ENCODE data around the gene NHEJ1.
A peak's percentile ranks its signal among the peaks of the same experiment; 100 is the strongest.

The NHEJ1 gene

GRCh38 chr2:219082332-219082958 is 78.2 kb downstream of the NHEJ1 start:
- Histone ChIP-seq H3K36me3 (ENCODE audit: insufficient read depth, low read length) (no peaks in the 10 kb centered on the region), H3K9ac (ENCODE audit: low read depth, low read length) (no peak overlapping the region), H3K4me1 (ENCODE audit: insufficient read depth, low read length) (0 out of 2 replicates have a peak, but pooled peaks cover 7% of the 10 kb centered on the region), H3K9me3 (ENCODE audit: control insufficient read depth, insufficient read depth, low read length) (no peaks in the 10 kb centered on the region)

GRCh38 chr2:219081701-219082331 is 78.8 kb downstream of the NHEJ1 start:
- Histone ChIP-seq H3K9me3 (ENCODE audit: control insufficient read depth, insufficient read depth, low read length) (no peaks in the 10 kb centered on the region), H3K9ac (ENCODE audit: low read depth, low read length) (no peak overlapping the region), H3K4me1 (ENCODE audit: insufficient read depth, low read length) (0 out of 2 replicates have a peak, but pooled peaks cover 2% of the 10 kb centered on the region), H3K36me3 (ENCODE audit: insufficient read depth, low read length) (no peaks in the 10 kb centered on the region)

DNA sequence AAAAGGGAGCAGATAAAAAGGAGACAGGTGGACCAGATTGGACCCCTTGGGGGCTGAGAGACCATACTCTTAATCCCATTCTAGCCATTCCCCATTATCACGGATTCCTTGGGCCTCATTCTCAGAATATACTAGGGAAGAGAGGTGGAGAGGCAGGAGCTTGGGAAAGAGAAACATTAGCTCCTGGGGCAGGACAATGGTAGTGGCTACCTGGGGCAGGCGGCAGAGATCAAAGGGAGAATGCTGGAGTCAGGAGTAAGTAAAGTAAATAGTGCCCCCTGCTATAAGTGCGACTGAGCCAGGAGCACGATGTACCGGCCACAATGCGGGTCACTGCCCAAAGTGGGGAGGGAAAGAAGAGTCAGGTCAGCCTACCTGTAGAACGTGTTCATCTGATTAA is 79.5 kb downstream of the NHEJ1 start:
- H3K4me1 ChIP-seq (ENCODE audit: insufficient read depth, low read length), result no peaks in the 10 kb centered on the region
- H3K9me3 ChIP-seq (ENCODE audit: control insufficient read depth, insufficient read depth, low read length), result no peaks in the 10 kb centered on the region
- no peaks in the 10 kb centered on the region for H3K36me3 ChIP-seq (ENCODE audit: insufficient read depth, low read length)
- H3K9ac ChIP-seq (ENCODE audit: low read depth, low read length), result no peak overlapping the region

GRCh38 chr2:219079417-219079816 is 81.2 kb downstream of the NHEJ1 start:
- Histone ChIP-seq H3K36me3 (ENCODE audit: insufficient read depth, low read length) (no peaks in the 10 kb centered on the region), H3K9me3 (ENCODE audit: control insufficient read depth, insufficient read depth, low read length) (no peaks in the 10 kb centered on the region), H3K4me1 (ENCODE audit: insufficient read depth, low read length) (no peaks in the 10 kb centered on the region), H3K9ac (ENCODE audit: low read depth, low read length) (no peak overlapping the region)

DNA sequence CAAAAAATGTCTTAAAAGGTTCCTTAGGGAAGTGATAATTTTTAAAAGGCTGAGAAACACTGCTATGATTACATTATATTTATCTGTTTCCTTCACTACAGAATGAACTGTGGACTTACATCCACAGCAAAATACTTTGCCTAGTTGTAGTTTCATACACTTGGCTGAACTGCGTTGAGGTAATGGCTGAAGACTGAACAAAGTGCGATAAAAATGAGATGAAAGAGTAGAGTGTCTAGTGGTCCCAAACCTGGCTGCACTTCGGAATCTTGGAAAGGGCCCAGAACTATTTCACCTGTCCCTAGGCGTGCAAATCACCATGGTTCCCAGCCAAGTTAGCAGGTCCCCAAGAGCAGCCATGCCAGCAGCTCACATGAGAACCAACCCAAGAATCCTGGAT is 81.7 kb downstream of the NHEJ1 start:
- Histone ChIP-seq H3K4me1 (ENCODE audit: insufficient read depth, low read length) (no peaks in the 10 kb centered on the region; the same call in 1 of the 2 replicates), H3K36me3 (ENCODE audit: insufficient read depth, low read length) (no peaks in the 10 kb centered on the region), H3K9ac (ENCODE audit: low read depth, low read length) (no peak overlapping the region), H3K9me3 (ENCODE audit: control insufficient read depth, insufficient read depth, low read length) (no peaks in the 10 kb centered on the region)

DNA sequence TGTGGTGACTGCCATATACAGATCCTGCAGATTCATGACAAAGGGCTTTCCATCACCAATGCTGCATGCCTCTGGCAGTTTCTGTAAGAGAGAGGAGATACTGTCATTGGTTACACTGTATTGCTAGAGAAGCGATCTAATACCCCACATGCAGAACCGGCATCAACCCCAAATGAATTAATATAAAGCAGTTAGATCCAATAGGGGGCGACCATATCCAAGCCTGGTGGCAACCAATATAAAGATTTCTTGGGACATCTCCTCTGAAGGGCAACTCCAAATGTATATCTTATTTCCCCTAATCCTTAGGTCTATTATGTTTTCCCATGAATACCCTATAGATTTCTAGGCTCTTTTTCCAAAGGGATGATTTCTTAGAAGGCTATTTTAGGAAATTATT is 82.5 kb downstream of the NHEJ1 start:
- H3K9me3 ChIP-seq (ENCODE audit: control insufficient read depth, insufficient read depth, low read length), result no peaks in the 10 kb centered on the region
- H3K9ac ChIP-seq (ENCODE audit: low read depth, low read length), result no peak overlapping the region
- H3K36me3 ChIP-seq (ENCODE audit: insufficient read depth, low read length), result no peaks in the 10 kb centered on the region
- H3K4me1 ChIP-seq (ENCODE audit: insufficient read depth, low read length), result no peaks in the 10 kb centered on the region; the same call in 1 of the 2 replicates

DNA sequence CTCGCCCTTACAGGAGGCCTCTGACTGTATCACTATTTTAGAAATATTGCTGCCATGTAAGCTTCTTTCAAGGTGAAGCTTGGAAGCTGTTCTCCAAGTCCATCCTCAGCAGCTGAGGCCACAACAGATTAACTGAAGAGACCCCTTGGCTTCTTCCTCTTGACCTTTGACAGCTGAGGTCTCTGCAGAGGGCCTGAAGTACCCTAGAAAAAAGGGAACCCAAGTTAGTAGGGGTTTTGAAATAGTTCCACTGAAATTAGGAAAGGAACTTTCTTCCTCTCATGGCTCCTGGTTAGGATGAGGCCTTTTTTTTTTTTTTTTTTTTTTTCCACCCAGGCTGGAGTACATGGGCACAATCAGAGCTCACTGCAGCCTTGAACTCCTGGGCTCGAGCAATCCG is 84.4 kb downstream of the NHEJ1 start:
- Histone ChIP-seq H3K9me3 (ENCODE audit: control insufficient read depth, insufficient read depth, low read length) (no peaks in the 10 kb centered on the region), H3K36me3 (ENCODE audit: insufficient read depth, low read length) (no peaks in the 10 kb centered on the region), H3K9ac (ENCODE audit: low read depth, low read length) (no peak overlapping the region), H3K4me1 (ENCODE audit: insufficient read depth, low read length) (no peaks in the 10 kb centered on the region; the same call in 1 of the 2 replicates)

- Histone ChIP-seq H3K9ac (ENCODE audit: low read depth, low read length) (peak overlapping the region; percentile 9; the same call in 1 of the 2 replicates), H3K9me3 (ENCODE audit: control insufficient read depth, insufficient read depth, low read length) (no peaks in the 10 kb centered on the region), H3K36me3 (ENCODE audit: insufficient read depth, low read length) (no peaks in the 10 kb centered on the region), H3K4me1 (ENCODE audit: insufficient read depth, low read length) (no peaks in the 10 kb centered on the region; the same call in 1 of the 2 replicates)
Observed at GRCh38 chr2:219073413-219074129, 87.0 kb downstream of the NHEJ1 start.

DNA sequence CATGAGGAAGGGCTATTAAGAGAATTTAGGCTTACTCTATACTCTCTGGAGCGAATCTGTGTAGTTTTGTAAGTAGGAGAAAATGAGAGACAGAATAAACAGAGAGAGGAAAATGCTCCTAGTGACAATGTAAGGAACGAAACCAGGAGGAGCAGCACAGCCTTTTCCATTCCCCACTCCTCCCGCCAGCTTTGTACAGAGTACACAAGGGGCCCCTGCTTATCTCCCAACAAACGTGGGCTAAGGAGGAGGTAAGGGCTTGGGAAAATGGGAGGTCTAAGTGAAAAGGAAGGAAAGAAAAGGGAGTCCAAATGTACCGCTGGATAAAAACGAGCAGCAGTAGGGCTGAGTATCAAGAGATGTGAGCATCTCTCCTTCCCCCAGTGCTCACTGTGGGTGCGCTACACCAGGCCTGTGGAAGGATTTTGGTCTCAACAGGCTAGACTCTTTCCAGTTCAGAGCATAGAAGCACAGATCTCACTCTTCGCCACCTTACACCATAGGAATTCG is 87.8 kb downstream of the NHEJ1 start:
- H3K36me3 ChIP-seq (ENCODE audit: insufficient read depth, low read length), result no peaks in the 10 kb centered on the region
- no peaks in the 10 kb centered on the region; the same call in 1 of the 2 replicates for H3K4me1 ChIP-seq (ENCODE audit: insufficient read depth, low read length)
- H3K9ac ChIP-seq (ENCODE audit: low read depth, low read length), result no peak overlapping the region
- H3K9me3 ChIP-seq (ENCODE audit: control insufficient read depth, insufficient read depth, low read length), result no peaks in the 10 kb centered on the region

DNA sequence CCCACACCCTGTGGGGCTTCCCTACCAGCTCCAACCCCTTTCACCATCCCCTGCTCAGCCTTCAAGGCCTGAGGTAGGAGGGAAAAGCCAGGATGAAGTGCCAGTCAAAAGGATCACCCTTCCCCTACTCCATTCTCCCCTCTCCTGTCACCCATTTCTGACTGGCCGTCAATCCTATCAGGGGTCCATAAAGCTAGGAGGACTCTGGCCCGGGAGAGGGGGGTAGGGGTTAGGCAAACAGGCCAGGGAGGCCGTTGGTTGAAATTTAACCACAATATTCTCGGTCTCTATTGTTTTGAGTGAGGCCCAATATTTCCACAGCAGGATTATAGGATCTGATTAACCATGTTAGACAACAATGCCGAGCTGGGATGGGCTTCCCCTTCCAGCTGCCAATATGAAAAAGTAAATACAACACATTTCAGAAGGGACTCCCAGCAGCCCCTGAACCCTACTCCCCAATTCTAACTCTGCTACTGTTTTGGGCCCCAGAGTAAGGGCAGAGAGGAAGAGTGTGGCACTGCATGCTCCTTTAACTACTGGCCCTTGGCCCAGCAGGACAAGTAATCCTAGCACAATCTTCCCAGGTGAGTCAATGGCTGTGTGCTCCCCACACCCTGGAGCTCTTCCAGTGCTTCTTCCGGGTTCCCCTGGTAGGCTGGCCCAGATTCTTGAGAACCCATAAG is 89.3 kb downstream of the NHEJ1 start:
- no peaks in the 10 kb centered on the region; the same call in 1 of the 2 replicates for H3K4me1 ChIP-seq (ENCODE audit: insufficient read depth, low read length)
- no peaks in the 10 kb centered on the region for H3K9me3 ChIP-seq (ENCODE audit: control insufficient read depth, insufficient read depth, low read length)
- H3K36me3 ChIP-seq (ENCODE audit: insufficient read depth, low read length), result no peaks in the 10 kb centered on the region
- H3K9ac ChIP-seq (ENCODE audit: low read depth, low read length), result no peak overlapping the region

DNA sequence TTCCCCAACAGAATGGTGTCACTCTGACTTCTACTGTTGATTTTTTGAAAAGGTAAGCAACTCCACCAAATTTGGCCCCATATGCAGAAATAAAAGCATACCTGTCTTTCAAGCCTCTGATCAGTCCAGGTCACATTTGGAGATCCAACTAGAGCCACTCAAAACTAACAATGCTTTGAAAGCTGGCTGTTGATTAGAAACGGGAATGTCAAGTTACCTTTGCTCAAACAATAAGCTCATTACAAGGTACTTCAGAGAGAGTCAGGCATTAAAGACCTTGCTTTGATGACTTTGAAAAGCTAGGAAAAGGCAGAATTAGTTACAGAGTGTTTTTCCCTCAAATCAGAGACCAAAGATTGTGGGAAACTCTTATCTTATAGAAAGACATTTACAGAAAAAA is 95.1 kb downstream of the NHEJ1 start:
- H3K4me1 ChIP-seq (ENCODE audit: insufficient read depth, low read length), result no peaks in the 10 kb centered on the region; the same call in 1 of the 2 replicates
- H3K36me3 ChIP-seq (ENCODE audit: insufficient read depth, low read length), result no peaks in the 10 kb centered on the region
- H3K9ac ChIP-seq (ENCODE audit: low read depth, low read length), result no peak overlapping the region
- H3K9me3 ChIP-seq (ENCODE audit: control insufficient read depth, insufficient read depth, low read length), result no peaks in the 10 kb centered on the region

DNA sequence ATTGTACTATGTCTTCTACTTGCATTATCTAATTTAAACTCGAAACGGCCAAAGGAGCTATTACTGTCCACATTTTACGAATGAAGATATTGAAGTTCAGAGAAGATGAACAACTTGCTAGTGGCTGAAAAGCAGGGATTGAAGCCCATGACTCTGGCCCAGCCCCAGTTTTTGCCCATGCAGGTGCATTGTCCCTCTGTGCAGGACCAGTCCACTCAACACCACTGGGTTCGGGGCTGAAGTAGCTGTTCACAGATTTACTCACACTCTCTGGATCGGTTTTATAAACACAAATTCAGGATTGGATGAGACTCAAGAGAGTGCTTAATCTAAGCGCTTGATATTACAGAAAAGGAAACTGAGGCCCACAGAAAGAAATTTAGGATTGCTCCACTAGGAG is 98.5 kb downstream of the NHEJ1 start:
- Histone ChIP-seq H3K36me3 (ENCODE audit: insufficient read depth, low read length) (no peaks in the 10 kb centered on the region), H3K9me3 (ENCODE audit: control insufficient read depth, insufficient read depth, low read length) (no peaks in the 10 kb centered on the region), H3K9ac (ENCODE audit: low read depth, low read length) (no peak overlapping the region), H3K4me1 (ENCODE audit: insufficient read depth, low read length) (peaks cover 4% of the 10 kb centered on the region)

DNA sequence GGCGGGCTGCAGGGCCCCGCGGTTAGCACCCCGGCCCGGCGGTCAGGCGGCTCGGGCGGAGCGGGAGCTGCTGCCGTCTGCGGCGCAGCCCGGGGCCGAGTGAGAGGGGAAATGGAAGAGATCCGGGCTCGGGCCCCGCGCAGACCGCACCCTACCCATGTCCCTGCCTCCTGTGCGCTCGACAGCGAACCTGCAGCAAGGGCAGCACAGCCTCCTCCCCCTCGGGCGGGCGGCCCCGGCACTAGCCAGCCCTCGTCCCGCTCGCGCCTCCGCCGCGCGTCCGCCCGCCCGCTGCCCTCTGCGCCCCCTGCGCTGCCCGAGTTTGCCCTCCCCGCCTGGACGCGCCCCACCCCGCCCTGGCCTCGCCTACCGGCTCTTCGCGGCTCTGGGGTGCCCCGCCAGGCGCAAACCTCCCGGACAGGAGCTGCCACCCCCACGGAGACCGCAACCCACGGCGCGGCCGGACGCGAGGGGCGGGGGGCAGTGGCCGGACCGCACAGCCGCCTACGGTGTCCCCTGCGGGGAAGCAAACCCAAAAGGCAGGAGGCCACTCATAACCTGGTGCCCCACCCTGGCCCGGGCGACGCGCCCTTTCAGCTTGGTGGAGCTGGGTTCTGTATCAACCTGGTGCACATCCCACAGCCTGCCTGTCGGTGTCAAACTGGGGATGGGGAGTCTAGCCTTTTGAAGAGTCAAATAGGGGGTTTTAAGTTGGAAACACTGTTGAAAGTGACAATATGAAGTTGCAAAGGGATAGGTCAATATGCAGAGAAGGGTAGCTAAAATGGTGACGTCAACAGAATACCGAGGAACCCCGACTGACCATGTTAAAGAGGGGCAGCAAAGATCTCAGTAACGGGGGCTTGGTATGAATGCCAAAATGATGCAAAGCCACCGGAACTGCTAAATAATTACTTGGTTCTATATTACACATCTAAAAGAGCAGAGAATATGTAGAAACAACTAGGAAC is 99.5 kb downstream of the NHEJ1 start, which contains the start of gene IHH:
Gene IHH, minus strand, starts transcription at position 101 of the 971 bp plus-strand sequence. CDS start 454 bp downstream, outside the sequence.
- peak within 1 kb of the TSS; percentile 20; the same call in 1 of the 2 replicates for H3K9ac ChIP-seq (ENCODE audit: low read depth, low read length)

More for the DNA sequence above, 99.5 kb downstream of the NHEJ1 start, which contains the start of gene IHH:
- Histone ChIP-seq H3K36me3 (ENCODE audit: insufficient read depth, low read length) (no peaks in the 10 kb centered on the region), H3K4me1 (ENCODE audit: insufficient read depth, low read length) (peaks cover 4% of the 10 kb centered on the region), H3K9me3 (ENCODE audit: control insufficient read depth, insufficient read depth, low read length) (no peaks in the 10 kb centered on the region)
